ENCODE results near the gene LLGL2. TPM values are rescaled to one million over a fixed set of nuclear protein-coding genes. Genes with fewer than 3 reads are reported as not detected.

Gene LLGL2
- total RNA-seq, 1 experiment from 2014 or later, result 10.8 TPM

- intact Hi-C loops (cut with micrococcal nuclease; ENCODE audit: unreplicated experiment), result no loop called here
- CTCF ChIA-PET, result no interaction called here
- no peak for TF ChIP-seq EZH2 (IDR thresholded peaks at IDR 0.05; ENCODE audit: borderline replicate concordance, low read depth, low read length, poor library complexity, severe bottlenecking)
- no peaks in the 10 kb centered on the region for H3K4me1 ChIP-seq (ENCODE audit: insufficient read depth, low read length, poor library complexity, severe bottlenecking)
- H3K27ac ChIP-seq (ENCODE audit: low read depth, low read length, poor library complexity, severe bottlenecking), result no peak overlapping the region
- no peaks in the 10 kb centered on the region for H3K9me3 ChIP-seq (ENCODE audit: low read depth, low read length, poor library complexity, severe bottlenecking)
- no peaks in the 10 kb centered on the region for H3K36me3 ChIP-seq (ENCODE audit: insufficient read depth, low read length, poor library complexity, severe bottlenecking)
- POLR2A ChIA-PET (ENCODE audit: low non-redundant PET), result no interaction called here
- no peak overlapping the region for H3K4me3 ChIP-seq (ENCODE audit: low read depth, low read length, poor library complexity, severe bottlenecking)
- no peak for DNase-seq (ENCODE audit: low spot score)
- H3K27me3 ChIP-seq (replicated peaks; ENCODE audit: insufficient read depth, low read depth, low read length, poor library complexity), result no peaks in the 10 kb centered on the region
- no TSS peak for BruUV-seq (replicated peaks)
Measured at GRCh38 chr17:75535871-75536270, 10.4 kb downstream of the LLGL2 start.

- no peak for DNase-seq (ENCODE audit: low spot score)
- POLR2A ChIA-PET (ENCODE audit: low non-redundant PET), result no interaction called here
- CTCF ChIA-PET, result no interaction called here
- intact Hi-C loops (cut with micrococcal nuclease; ENCODE audit: unreplicated experiment), result no loop called here
- H3K36me3 ChIP-seq (ENCODE audit: insufficient read depth, low read length, poor library complexity, severe bottlenecking), result no peaks in the 10 kb centered on the region
- no peak for TF ChIP-seq EZH2 (IDR thresholded peaks at IDR 0.05; ENCODE audit: borderline replicate concordance, low read depth, low read length, poor library complexity, severe bottlenecking)
- no peak for TF ChIP-seq CTCF (conservative IDR thresholded peaks at IDR 0.05; ENCODE audit: low read depth, low read length)
- BruUV-seq (replicated peaks), result no TSS peak
- no peaks in the 10 kb centered on the region for H3K4me1 ChIP-seq (ENCODE audit: insufficient read depth, low read length, poor library complexity, severe bottlenecking)
- no peak overlapping the region for H3K4me3 ChIP-seq (ENCODE audit: low read depth, low read length, poor library complexity, severe bottlenecking)
- H3K9me3 ChIP-seq (ENCODE audit: low read depth, low read length, poor library complexity, severe bottlenecking), result no peaks in the 10 kb centered on the region
- H3K27me3 ChIP-seq (replicated peaks; ENCODE audit: insufficient read depth, low read depth, low read length, poor library complexity), result no peaks in the 10 kb centered on the region
- H3K27ac ChIP-seq (ENCODE audit: low read depth, low read length, poor library complexity, severe bottlenecking), result no peak overlapping the region
Measured at GRCh38 chr17:75536366-75536765, 10.9 kb downstream of the LLGL2 start.

- TF ChIP-seq CTCF (conservative IDR thresholded peaks at IDR 0.05; ENCODE audit: low read depth, low read length), result no peak
- TF ChIP-seq EZH2 (IDR thresholded peaks at IDR 0.05; ENCODE audit: borderline replicate concordance, low read depth, low read length, poor library complexity, severe bottlenecking), result no peak
- no peaks in the 10 kb centered on the region for H3K27me3 ChIP-seq (replicated peaks; ENCODE audit: insufficient read depth, low read depth, low read length, poor library complexity)
- no peak overlapping the region for H3K4me3 ChIP-seq (ENCODE audit: low read depth, low read length, poor library complexity, severe bottlenecking)
- CTCF ChIA-PET, result no interaction called here
- no peaks in the 10 kb centered on the region for H3K9me3 ChIP-seq (ENCODE audit: low read depth, low read length, poor library complexity, severe bottlenecking)
- H3K27ac ChIP-seq (ENCODE audit: low read depth, low read length, poor library complexity, severe bottlenecking), result no peak overlapping the region
- POLR2A ChIA-PET (ENCODE audit: low non-redundant PET), result no interaction called here
- no peak for DNase-seq (ENCODE audit: low spot score)
- intact Hi-C loops (cut with micrococcal nuclease; ENCODE audit: unreplicated experiment), result no loop called here
- BruUV-seq (replicated peaks), result no TSS peak
- no peaks in the 10 kb centered on the region for H3K36me3 ChIP-seq (ENCODE audit: insufficient read depth, low read length, poor library complexity, severe bottlenecking)
- H3K4me1 ChIP-seq (ENCODE audit: insufficient read depth, low read length, poor library complexity, severe bottlenecking), result no peaks in the 10 kb centered on the region
Measured at GRCh38 chr17:75539967-75540729, 14.7 kb downstream of the LLGL2 start.

Data from A673 (cell line).